Upper lobe of right lung (tissue), 1 donor: ENCODE measurements around the gene CCS. TPM values are rescaled to one million over a fixed set of nuclear protein-coding genes. Genes with fewer than 3 reads are reported as not detected.

Experiments
- ATAC-seq: fragments of 200-7000 bp; cut with Tn5 transposase; one replicate; pipeline ENCODE4 v1.9.1; 2020; ENCODE audit warnings: mild to moderate bottlenecking, moderate library complexity
- DNase-seq: peaks from one replicate; pipeline ENCODE4 v3.0.0-alpha.2; 2020
- H3K27ac ChIP-seq: fragments of 200-600 bp; one replicate; pipeline ENCODE4 v1.8.0; 2022
- H3K27me3 ChIP-seq: fragments of 200-600 bp; one replicate; pipeline ENCODE4 v1.8.0; 2022; ENCODE audit warnings: mild to moderate bottlenecking
- H3K36me3 ChIP-seq: fragments of 200-600 bp; one replicate; pipeline ENCODE4 v1.8.0; 2022
- H3K4me1 ChIP-seq: fragments of 200-600 bp; one replicate; pipeline ENCODE4 v1.8.0; 2022
- H3K4me3 ChIP-seq: fragments of 200-600 bp; one replicate; pipeline ENCODE4 v1.8.0; 2022; ENCODE audit warnings: mild to moderate bottlenecking
- H3K9me3 ChIP-seq: fragments of 200-600 bp; one replicate; pipeline ENCODE4 v1.8.0; 2022
- intact Hi-C: fragments of 100-400 bp; cut with DNase I; formaldehyde crosslinking; loops from one replicate; pipeline ENCODE4 v1.11.0; 2022
- total RNA-seq: library from RNA; stranded (reverse); fragmentation: NEBNext Ultra II Directional; extraction: Animal tissue kit (Norgen Biotek cat#: 25700); gene quantifications from one replicate; pipeline ENCODE4 v1.2.1, GENCODE V29; 2021
- TF ChIP-seq, protein P1 (sequence below): fragments of 200-600 bp; IDR thresholded peaks from one replicate; pipeline ENCODE4 v1.8.0; 2022; ENCODE audit warnings: antibody characterized with exemption
- donor health status: DM: no; HTN: yes; CAD: no; lungs with severe emphysema.

The CCS gene
- total RNA-seq, 1 donor from 2014 or later = 31.9 TPM

DNA sequence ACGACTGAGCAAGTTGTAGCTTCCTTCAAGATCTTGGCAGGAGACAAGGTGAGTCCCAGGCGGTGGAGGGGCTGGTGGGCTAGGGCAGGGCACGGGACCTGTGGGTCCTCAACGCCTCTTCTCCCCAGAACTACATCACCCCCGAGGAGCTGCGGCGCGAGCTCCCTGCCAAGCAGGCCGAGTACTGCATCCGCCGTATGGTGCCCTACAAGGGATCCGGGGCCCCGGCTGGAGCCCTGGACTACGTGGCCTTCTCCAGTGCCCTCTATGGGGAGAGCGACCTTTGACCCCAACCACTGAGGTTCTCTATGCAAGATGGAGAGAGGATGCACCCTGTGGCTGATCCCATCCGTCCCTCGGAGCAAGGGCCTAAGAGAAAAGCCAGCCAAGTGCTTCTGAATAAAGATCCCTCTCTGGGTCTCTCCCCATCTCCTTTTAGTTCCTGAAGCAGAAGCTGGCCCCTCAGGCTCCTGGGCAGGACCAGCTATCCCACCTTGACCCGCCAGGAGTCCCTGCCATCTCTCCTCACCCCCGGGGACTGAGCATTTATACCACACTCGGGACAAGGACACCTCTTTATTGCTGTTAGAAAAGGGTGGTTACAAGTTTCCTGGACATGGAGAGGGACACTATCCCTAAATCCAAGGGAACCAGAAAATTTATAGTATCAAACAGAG lies 29.9 kb upstream of the CCS start:
- Histone ChIP-seq H3K27ac (no peak overlapping the region), H3K4me1 (peaks cover 13% of the 10 kb centered on the region), H3K36me3 (no peaks in the 10 kb centered on the region), H3K9me3 (no peaks in the 10 kb centered on the region), H3K4me3 (no peak overlapping the region), H3K27me3 (peaks cover under 1% of the 10 kb centered on the region)
- TF ChIP-seq, protein P1, sequence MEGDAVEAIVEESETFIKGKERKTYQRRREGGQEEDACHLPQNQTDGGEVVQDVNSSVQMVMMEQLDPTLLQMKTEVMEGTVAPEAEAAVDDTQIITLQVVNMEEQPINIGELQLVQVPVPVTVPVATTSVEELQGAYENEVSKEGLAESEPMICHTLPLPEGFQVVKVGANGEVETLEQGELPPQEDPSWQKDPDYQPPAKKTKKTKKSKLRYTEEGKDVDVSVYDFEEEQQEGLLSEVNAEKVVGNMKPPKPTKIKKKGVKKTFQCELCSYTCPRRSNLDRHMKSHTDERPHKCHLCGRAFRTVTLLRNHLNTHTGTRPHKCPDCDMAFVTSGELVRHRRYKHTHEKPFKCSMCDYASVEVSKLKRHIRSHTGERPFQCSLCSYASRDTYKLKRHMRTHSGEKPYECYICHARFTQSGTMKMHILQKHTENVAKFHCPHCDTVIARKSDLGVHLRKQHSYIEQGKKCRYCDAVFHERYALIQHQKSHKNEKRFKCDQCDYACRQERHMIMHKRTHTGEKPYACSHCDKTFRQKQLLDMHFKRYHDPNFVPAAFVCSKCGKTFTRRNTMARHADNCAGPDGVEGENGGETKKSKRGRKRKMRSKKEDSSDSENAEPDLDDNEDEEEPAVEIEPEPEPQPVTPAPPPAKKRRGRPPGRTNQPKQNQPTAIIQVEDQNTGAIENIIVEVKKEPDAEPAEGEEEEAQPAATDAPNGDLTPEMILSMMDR = no peak
- ATAC-seq (no peak), DNase-seq (no peak)
- intact Hi-C loops = no loop called here

DNA sequence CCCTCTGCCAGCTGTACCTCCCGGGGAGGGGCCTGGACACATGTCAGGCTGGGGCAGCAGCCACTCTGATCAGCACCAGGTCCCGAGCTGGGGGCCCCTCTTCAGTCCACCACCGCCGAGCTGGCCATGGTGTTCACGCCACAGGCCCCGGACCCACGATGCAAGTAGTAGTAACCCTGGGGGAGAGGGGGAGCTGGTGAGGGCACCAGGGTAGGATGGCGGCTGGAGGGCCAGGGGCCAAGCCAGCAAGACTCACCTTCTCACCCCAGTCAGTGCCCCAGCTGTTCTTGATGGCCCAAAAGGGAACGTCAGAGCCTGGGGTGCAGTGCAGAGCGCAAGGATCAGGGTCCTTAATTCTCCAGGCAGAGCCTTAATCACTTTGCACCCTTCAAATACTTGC lies 29.2 kb upstream of the CCS start:
- TF ChIP-seq, protein P1 = no peak
- DNase-seq = no peak

DNA sequence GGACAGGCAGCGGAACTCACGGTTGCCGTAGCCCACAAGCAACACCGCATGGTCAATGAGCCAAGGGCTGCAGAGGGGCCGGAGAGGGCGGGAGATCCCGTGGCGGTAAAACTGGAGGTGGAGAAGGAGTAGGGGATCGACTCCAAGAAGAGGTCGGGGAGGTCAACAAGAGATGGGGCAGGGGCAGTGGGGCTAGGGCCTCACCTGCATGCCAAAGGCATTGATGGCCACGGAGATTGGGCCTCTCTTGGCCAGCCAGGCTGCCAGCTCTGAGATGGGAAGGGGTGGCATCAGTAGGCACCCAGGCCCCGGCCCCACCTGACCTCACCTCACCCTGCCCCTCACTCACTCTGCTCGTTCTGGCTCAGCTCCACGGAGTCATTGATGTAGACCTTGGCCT lies 28.4 kb upstream of the CCS start:
- TF ChIP-seq, protein P1 = no peak
- DNase-seq (no peak), ATAC-seq (no peak)
- intact Hi-C loops = no loop called here
- no peak overlapping the region for H3K27ac ChIP-seq
- H3K4me3 ChIP-seq = no peak overlapping the region
- peaks cover 7% of the 10 kb centered on the region for H3K4me1 ChIP-seq
- H3K36me3 ChIP-seq = no peaks in the 10 kb centered on the region
- no peaks in the 10 kb centered on the region for H3K27me3 ChIP-seq
- no peaks in the 10 kb centered on the region for H3K9me3 ChIP-seq

More for the DNA sequence above, 29.2 kb upstream of the CCS start:
- Histone ChIP-seq H3K27ac (no peak overlapping the region), H3K36me3 (no peaks in the 10 kb centered on the region), H3K4me3 (no peak overlapping the region), H3K4me1 (peaks cover 12% of the 10 kb centered on the region), H3K9me3 (no peaks in the 10 kb centered on the region), H3K27me3 (no peaks in the 10 kb centered on the region)
- intact Hi-C loops = no loop called here
- no peak for ATAC-seq

DNA sequence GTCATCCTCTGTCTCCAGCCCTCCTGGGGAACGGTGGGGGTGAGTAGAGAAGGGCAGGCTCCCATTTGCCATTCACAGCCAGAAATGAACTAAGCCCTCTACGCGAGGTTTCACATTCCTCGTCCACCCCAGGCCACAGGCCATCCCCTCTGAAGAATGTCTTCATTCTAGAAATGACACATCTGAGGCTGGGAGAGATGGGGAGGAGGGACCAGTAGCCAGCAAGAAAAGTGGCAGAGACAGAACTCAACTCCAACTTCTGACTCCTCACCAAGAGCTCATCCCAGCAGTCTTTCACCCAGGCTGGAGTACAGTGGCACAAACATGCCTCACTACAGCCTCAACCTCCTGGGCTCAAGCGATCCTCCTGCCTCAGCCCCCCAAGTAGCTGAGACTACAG lies 28.0 kb upstream of the CCS start:
- DNase-seq (no peak), ATAC-seq (no peak)
- Histone ChIP-seq H3K4me1 (peaks cover 7% of the 10 kb centered on the region), H3K36me3 (no peaks in the 10 kb centered on the region), H3K4me3 (no peak overlapping the region), H3K27me3 (no peaks in the 10 kb centered on the region), H3K27ac (no peak overlapping the region), H3K9me3 (no peaks in the 10 kb centered on the region)
- TF ChIP-seq, protein P1 = no peak
- intact Hi-C loops = no loop called here

- H3K9me3 ChIP-seq = no peaks in the 10 kb centered on the region
- DNase-seq = no peak
- no peak for ATAC-seq
- H3K27me3 ChIP-seq = no peaks in the 10 kb centered on the region
- H3K36me3 ChIP-seq = no peaks in the 10 kb centered on the region
- no peak overlapping the region for H3K27ac ChIP-seq
- no peak overlapping the region for H3K4me3 ChIP-seq
- intact Hi-C loops = no loop called here
- peaks cover 7% of the 10 kb centered on the region for H3K4me1 ChIP-seq
- TF ChIP-seq, protein P1 = no peak
Measured at GRCh38 chr11:66566221-66566620, 26.8 kb upstream of the CCS start.

- H3K4me3 ChIP-seq = peak overlapping the region; percentile 67
- ATAC-seq = no peak
- no peak overlapping the region for H3K27ac ChIP-seq
Measured at GRCh38 chr11:66567787-66568123, 25.2 kb upstream of the CCS start.

More at GRCh38 chr11:66567787-66568123, 25.2 kb upstream of the CCS start:
- Histone ChIP-seq H3K36me3 (no peaks in the 10 kb centered on the region), H3K27me3 (no peaks in the 10 kb centered on the region), H3K9me3 (no peaks in the 10 kb centered on the region), H3K4me1 (peaks cover 7% of the 10 kb centered on the region)
- DNase-seq = no peak
- TF ChIP-seq, protein P1 = no peak
- intact Hi-C loops = no loop called here
